ACHN (cell line): ENCODE measurements around the gene ACCS.
A peak's percentile ranks its signal among the peaks of the same experiment; 100 is the strongest.

Source experiments
- DNase-seq: peaks from one replicate; pipeline ENCODE4 v3.0.0-alpha.2; 2015
- in situ Hi-C: cut with HindIII; loops from 2 replicates; pipeline ENCODE4 v1.10.0; 2017; ENCODE audit warnings: low sequenced_read_pairs, low pct_ligation_motif_present, low pct_unique_long_range_greater_than_20kb

ACCS gene

GRCh38 chr11:44065841-44066731 is at the start of gene ACCS:
TSS of gene ACCS (plus strand) at chr11:44066270. CDS start at chr11:44067628, 1,358 bp downstream.
- in situ Hi-C loops = no loop called here
- DNase-seq = peak; percentile 91

GRCh38 chr11:44016546-44017442 is 49.3 kb upstream of the ACCS start:
- in situ Hi-C loops = no loop called here
- DNase-seq = no peak

- in situ Hi-C loops = no loop called here
- no peak for DNase-seq
These were observed 48.5 kb upstream of the ACCS start for GRCh38 chr11:44017443-44018126.

GRCh38 chr11:44018127-44018521 is 47.9 kb upstream of the ACCS start:
- in situ Hi-C loops = no loop called here
- no peak for DNase-seq

- no peak for DNase-seq
- in situ Hi-C loops = no loop called here
These were observed 47.2 kb upstream of the ACCS start for GRCh38 chr11:44018829-44019228.

GRCh38 chr11:44024977-44025376 is 41.1 kb upstream of the ACCS start:
- DNase-seq = no peak
- in situ Hi-C loops = no loop called here

GRCh38 chr11:44025727-44026126 is 40.3 kb upstream of the ACCS start:
- no peak for DNase-seq
- in situ Hi-C loops = no loop called here

- no peak for DNase-seq
- in situ Hi-C loops = no loop called here
These were observed 37.7 kb upstream of the ACCS start for GRCh38 chr11:44028401-44028800.

- no peak for DNase-seq
- in situ Hi-C loops = no loop called here
These were observed 37.1 kb upstream of the ACCS start for GRCh38 chr11:44028816-44029506.

GRCh38 chr11:44029507-44029845 is 36.6 kb upstream of the ACCS start:
- in situ Hi-C loops = no loop called here
- no peak for DNase-seq

GRCh38 chr11:44029977-44030911 is 35.8 kb upstream of the ACCS start:
- DNase-seq = no peak

GRCh38 chr11:44030996-44031395 is 35.1 kb upstream of the ACCS start:
- no peak for DNase-seq
- in situ Hi-C loops = no loop called here

More at GRCh38 chr11:44029977-44030911, 35.8 kb upstream of the ACCS start:
- in situ Hi-C loops = no loop called here

- in situ Hi-C loops = no loop called here
- DNase-seq = no peak
These were observed 34.5 kb upstream of the ACCS start for GRCh38 chr11:44031549-44031948.

GRCh38 chr11:44032299-44033085 is 33.6 kb upstream of the ACCS start:
- no peak for DNase-seq
- in situ Hi-C loops = no loop called here

- in situ Hi-C loops = no loop called here
- no peak for DNase-seq
These were observed 32.6 kb upstream of the ACCS start for GRCh38 chr11:44033411-44033850.

GRCh38 chr11:44033856-44034255 is 32.2 kb upstream of the ACCS start:
- no peak for DNase-seq
- in situ Hi-C loops = no loop called here

- in situ Hi-C loops = no loop called here
- no peak for DNase-seq
These were observed 31.4 kb upstream of the ACCS start for GRCh38 chr11:44034639-44035038.
